ENCODE results near the gene MARCKSL1.

DNA sequence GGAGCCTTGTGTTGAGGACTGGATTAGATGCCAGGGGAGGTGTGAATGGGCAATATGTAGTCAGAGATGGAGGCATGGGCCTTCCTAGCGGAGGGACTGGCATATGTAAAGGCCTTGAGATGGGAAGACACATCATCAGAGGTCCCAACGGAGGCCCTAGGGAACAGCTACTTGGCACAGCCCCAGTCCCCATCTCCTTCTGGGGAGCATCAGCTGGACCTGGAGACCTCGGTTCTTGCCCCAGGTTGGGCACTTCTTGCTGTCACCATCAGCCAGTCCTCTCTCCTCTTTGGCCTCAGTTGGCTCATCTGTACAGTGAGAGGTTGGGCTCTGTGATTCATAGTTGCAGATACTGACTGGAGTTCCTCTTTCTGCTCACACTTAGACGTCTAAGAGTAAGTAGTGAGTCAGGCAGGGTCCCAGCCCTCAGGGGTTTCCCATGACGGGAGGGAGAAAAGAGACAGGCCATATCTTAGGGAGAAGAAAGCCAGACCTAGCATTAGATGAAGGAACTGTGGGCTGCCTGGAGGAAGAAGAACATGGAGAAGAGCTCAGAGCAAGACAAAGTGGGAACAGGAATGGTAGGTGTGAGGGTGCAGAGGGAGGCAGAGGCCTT lies 3.4 kb upstream of the MARCKSL1 start:
- TF ChIP-seq, protein P1, sequence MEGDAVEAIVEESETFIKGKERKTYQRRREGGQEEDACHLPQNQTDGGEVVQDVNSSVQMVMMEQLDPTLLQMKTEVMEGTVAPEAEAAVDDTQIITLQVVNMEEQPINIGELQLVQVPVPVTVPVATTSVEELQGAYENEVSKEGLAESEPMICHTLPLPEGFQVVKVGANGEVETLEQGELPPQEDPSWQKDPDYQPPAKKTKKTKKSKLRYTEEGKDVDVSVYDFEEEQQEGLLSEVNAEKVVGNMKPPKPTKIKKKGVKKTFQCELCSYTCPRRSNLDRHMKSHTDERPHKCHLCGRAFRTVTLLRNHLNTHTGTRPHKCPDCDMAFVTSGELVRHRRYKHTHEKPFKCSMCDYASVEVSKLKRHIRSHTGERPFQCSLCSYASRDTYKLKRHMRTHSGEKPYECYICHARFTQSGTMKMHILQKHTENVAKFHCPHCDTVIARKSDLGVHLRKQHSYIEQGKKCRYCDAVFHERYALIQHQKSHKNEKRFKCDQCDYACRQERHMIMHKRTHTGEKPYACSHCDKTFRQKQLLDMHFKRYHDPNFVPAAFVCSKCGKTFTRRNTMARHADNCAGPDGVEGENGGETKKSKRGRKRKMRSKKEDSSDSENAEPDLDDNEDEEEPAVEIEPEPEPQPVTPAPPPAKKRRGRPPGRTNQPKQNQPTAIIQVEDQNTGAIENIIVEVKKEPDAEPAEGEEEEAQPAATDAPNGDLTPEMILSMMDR (IDR thresholded peaks at IDR 0.05 in 8 of 11, conservative IDR thresholded peaks at IDR 0.05 in 3 of 11): no peak
- no peak for TF ChIP-seq POLR2AphosphoS5 (IDR thresholded peaks at IDR 0.05)
